GM12891 (cell line): ENCODE data around the gene INSYN2B.

ENCODE experiments used
- PAX5 ChIP-seq: IDR thresholded peaks from 2 replicates; pipeline ENCODE4 v1.6.1; 2011; ENCODE audit warnings: low read length, moderate library complexity, mild to moderate bottlenecking; ENCODE audit not compliant: insufficient read depth, severe bottlenecking
- POLR2A ChIP-seq: IDR thresholded peaks from 2 replicates; pipeline ENCODE4 v1.6.1; 2011; ENCODE audit warnings: low read depth, low read length, control low read depth
- POLR2AphosphoS5 ChIP-seq: IDR thresholded peaks from 2 replicates; pipeline ENCODE4 v1.6.1; 2011; ENCODE audit warnings: low read depth, low read length, control low read depth
- POU2F2 ChIP-seq: IDR thresholded peaks from 2 replicates; pipeline ENCODE4 v1.6.1; 2011; ENCODE audit warnings: low read depth, mild to moderate bottlenecking, control low read depth, low read length, moderate library complexity
- SPI1 ChIP-seq: IDR thresholded peaks from 2 replicates; pipeline ENCODE4 v1.6.1; 2011; ENCODE audit warnings: low read depth, low read length, control low read depth
- TAF1 ChIP-seq: IDR thresholded peaks from 2 replicates; pipeline ENCODE4 v1.6.1; 2011; ENCODE audit warnings: low read depth, low read length, control low read depth

GRCh38 chr5:170000155-170000554, 19.9 kb upstream of the INSYN2B start:
- TF ChIP-seq POLR2A: no peak
- TF ChIP-seq TAF1: no peak
- TF ChIP-seq POLR2AphosphoS5: no peak
- TF ChIP-seq PAX5: no peak
- TF ChIP-seq SPI1: no peak
- no peak for TF ChIP-seq POU2F2
